GM12864 (cell line): ENCODE results near the gene ITPR1.

Experiments used
- DNase-seq: peaks from one replicate; pipeline ENCODE4 v3.0.0-alpha.2; 2011; ENCODE audit warnings: low read depth
- H3K4me3 ChIP-seq: 2 replicates; pipeline ENCODE4 v1.5.1; 2011; ENCODE audit warnings: mild to moderate bottlenecking, low read depth, low read length, control low read depth
- TF ChIP-seq, protein P1 (sequence below): IDR thresholded peaks from 2 replicates; pipeline ENCODE4 v1.5.1; 2011; ENCODE audit warnings: low read depth, mild to moderate bottlenecking, moderate library complexity, low read length, control low read depth, inconsistent platforms; ENCODE audit errors: missing control alignments

Gene ITPR1

DNA sequence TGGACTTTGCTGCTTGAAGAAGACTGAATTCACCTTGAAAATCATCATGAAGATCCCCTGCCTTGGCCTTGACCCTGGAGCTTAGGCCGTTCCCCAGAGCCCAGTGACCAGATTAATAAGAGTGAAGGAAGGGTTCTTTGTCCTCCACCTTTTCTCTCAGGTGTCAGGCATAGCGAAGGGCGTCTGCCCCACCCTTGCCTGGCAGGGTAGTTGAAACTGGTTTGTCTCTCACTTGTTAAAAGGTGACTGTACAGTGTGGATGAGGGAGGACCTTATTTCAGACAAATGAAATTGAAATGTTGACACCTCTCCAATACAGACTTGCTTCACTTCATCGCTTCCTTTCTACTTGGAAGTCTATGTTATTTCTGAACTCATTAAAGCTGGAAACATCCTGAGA, 262.4 kb downstream of the ITPR1 start:
- TF ChIP-seq, protein P1, sequence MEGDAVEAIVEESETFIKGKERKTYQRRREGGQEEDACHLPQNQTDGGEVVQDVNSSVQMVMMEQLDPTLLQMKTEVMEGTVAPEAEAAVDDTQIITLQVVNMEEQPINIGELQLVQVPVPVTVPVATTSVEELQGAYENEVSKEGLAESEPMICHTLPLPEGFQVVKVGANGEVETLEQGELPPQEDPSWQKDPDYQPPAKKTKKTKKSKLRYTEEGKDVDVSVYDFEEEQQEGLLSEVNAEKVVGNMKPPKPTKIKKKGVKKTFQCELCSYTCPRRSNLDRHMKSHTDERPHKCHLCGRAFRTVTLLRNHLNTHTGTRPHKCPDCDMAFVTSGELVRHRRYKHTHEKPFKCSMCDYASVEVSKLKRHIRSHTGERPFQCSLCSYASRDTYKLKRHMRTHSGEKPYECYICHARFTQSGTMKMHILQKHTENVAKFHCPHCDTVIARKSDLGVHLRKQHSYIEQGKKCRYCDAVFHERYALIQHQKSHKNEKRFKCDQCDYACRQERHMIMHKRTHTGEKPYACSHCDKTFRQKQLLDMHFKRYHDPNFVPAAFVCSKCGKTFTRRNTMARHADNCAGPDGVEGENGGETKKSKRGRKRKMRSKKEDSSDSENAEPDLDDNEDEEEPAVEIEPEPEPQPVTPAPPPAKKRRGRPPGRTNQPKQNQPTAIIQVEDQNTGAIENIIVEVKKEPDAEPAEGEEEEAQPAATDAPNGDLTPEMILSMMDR, result no peak
- no peak for DNase-seq
- H3K4me3 ChIP-seq, result no peak overlapping the region

DNA sequence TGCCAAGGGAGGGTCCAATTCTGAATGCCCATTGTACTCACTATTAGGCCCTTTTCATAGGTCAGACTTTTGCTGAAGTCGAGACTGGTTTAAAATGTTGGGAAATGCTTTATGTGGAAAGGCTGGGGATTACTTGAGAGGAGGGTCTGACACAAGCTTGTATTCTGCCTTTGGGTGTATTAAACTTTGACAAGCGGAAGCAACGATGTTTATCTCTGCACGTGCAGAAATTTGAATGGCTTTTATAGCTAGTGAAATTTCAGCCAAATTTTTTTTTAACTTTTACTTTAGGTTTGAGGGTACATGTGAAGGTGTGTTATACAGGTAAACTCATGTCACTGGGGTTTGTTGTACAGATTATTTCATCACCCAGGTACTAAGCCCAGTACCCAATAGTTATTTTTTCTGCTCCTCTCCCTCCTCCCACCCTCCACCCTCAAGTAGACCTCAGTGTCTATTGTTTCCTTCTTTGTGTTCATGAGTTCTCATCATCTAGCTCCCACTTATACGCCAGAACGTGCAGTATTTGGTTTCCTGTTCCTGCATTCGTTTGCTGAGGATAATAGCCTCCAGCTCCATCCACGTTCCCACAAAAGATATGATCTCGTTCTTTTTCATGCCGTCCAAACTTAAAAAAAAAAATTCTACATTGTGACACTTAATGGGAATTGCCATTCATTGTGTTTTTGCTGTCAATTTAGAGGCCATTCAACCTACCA, 263.1 kb downstream of the ITPR1 start:
- TF ChIP-seq, protein P1, result no peak
- DNase-seq, result no peak
- no peak overlapping the region for H3K4me3 ChIP-seq

DNA sequence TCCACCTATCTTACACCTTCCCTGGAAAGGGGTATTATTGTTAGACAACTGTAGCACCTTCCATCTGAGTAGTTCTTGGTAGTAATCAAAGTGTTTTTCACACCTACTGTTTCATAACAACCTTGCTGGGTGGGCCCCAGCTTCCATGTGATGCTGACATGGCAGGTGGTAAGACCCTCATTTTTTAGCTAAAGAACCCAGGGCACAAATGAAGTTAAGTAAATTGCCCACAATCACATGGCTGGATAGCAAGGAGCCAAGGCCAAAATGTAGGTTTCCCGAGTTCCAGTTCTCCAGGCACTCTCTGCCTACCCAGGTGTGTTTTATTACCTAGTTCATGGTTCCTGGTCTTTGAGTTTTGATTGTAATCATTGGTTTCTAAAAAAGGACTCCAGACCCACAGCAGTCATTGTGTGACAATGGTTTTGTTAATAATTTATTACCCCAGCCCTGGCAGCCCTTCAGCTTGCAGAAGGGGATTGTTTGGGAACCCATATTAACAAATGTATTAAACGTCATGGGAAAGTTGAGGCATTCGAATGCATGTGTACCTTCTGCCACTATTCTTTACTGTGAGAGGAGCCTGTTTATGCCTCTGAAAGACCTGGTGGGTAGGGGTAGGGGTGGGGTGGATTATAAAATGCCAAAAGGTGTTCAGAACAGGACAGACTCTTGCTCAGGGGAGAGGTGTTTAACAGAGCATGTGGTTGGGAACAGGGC, 263.9 kb downstream of the ITPR1 start:
- H3K4me3 ChIP-seq, result no peak overlapping the region
- TF ChIP-seq, protein P1, result no peak
- no peak for DNase-seq

DNA sequence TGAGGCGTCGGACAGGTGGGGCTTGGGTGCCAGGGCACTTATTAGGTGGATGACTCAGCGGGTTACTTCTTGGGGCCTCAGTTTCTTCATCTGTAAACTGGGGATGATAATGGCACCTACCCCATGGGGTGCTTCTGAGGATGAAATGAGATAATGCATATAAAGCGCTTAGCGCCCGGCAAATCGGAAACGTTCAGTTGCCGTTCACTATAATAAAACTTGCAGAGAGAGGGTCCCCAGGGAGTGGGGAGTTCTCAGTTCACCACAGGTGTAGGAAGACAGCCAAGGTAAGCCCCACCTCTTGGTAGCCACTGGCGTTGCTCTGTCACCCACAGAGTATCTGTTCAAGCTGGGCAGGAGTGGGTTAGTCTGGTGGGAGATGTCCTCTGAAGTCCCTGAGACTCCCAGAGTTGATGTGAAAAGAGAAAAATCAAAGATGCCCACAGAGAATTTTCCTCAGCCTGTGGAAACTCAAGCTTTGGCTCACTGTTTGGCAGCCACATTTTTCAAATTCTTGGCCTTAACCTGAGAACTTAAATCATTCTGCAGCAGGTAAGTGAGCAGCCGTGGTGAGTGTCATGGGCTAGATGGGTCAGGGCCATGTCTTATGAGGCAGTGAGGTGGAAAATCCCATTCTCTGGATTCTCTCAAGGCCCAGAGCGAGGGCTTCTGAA, 264.6 kb downstream of the ITPR1 start:
- TF ChIP-seq, protein P1, result no peak
- no peak overlapping the region for H3K4me3 ChIP-seq
- DNase-seq, result no peak

DNA sequence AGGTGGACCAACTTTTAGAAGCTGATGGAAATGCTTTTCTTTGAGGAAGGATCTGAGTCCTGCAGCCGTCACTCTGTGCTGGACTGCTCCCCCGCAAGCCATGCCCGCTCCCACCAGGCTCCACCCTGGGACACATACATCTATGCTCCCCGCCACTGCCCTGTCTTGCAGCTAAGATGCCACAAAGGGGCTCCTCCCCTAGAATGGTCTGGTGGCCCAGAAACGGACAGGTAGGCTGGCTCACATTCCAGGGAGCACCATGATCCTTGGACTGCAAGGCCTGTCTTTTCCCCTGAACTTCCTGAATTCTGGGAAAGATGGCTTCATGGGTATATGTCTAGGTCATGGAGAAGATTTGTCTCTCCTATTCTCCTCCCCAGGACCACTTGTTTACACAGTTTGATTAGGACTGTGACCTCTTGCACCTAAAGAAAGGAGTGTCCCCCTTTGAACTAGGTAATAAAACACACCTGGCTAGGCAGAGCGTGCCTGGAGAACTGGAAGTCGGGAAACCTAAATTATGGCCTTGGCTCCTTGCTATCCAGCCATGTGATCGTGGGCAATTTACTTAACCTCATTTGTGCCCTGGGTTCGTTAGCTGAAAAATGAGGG, 265.2 kb downstream of the ITPR1 start:
- no peak overlapping the region for H3K4me3 ChIP-seq
- DNase-seq, result no peak
- TF ChIP-seq, protein P1, result no peak

DNA sequence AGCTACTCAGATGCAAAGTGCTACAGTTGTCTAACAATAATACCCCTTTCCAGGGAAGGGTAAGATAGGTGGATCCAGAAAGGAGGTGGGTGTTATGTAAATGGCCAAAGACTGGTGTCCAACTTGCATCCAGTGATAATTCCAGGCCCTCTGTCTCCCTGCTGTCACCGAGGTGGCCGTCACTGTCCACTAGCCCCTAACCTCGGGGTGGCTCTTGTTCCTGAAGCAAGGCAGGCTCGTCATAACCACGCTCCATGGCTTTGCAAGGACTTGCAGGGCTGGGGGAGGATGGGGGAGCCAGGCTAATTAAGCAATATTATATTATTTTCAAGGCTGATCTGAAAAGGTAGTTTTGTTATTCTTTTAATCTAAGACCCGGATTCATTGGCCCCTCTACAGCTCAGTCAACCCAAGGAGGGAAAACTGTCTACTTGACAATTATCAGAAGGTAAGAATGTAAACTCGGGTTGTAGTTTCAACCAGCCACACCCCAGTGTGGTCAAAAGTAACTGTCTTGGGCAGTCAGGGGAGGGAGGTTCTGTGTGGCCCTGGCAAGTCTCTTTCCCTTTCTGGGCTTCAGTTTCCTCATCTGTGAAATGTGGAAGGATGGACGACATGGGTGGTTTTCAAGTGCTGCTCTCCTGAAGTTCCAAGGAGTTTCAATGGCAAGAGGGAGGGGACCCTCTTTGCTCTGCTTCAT, 266.0 kb downstream of the ITPR1 start:
- TF ChIP-seq, protein P1, result no peak
- no peak for DNase-seq
- H3K4me3 ChIP-seq, result no peak overlapping the region
